NK-92 treated with Interleukin-12 subunit alpha and Interleukin-12 subunit beta, amount 100 ng/mL, for 24 hours (cell line): ENCODE data around the gene COQ4.
"Not testable (repeated sequence)": the region's sequence is repeated elsewhere in the genome, so short reads cannot be mapped to it uniquely, and the experiment has no call there.

Experiments
- DNase-seq: peaks from one replicate; lab custom pipeline; 2025; lab: John Stamatoyannopoulos, UW

The COQ4 gene

GRCh38 chr9:128322404-128323211, at the start of gene COQ4, which contains the start of gene TRUB2:
Gene COQ4 (plus strand): TSS chr9:128322839. CDS start chr9:128322859, 20 bp downstream.
Gene TRUB2 (minus strand): TSS chr9:128322447. CDS start chr9:128322408, 39 bp downstream.
- DNase-seq: peak; percentile 79

GRCh38 chr9:128274245-128274644, 48.4 kb upstream of the COQ4 start:
- no peak for DNase-seq

- DNase-seq: no peak
These were observed 47.2 kb upstream of the COQ4 start, which contains the start of gene GOLGA2 for GRCh38 chr9:128275198-128276007. Gene GOLGA2 (minus strand): TSS chr9:128276007. CDS start chr9:128275976, 31 bp downstream.

GRCh38 chr9:128276008-128276573, 46.5 kb upstream of the COQ4 start, which contains the start of gene SWI5:
Gene SWI5 (plus strand): TSS chr9:128276276.
- DNase-seq: peak; percentile 98

- DNase-seq: no peak
These were observed 45.9 kb upstream of the COQ4 start for GRCh38 chr9:128276574-128277270.

- DNase-seq: not testable (repeated sequence)
These were observed 43.3 kb upstream of the COQ4 start for GRCh38 chr9:128279088-128280073.

GRCh38 chr9:128280084-128280622, 42.5 kb upstream of the COQ4 start:
- DNase-seq: no peak

GRCh38 chr9:128282500-128282899, 40.1 kb upstream of the COQ4 start:
- no peak for DNase-seq

- no peak for DNase-seq
These were observed 37.4 kb upstream of the COQ4 start for GRCh38 chr9:128285033-128285784.

GRCh38 chr9:128286440-128286839, 36.2 kb upstream of the COQ4 start:
- no peak for DNase-seq

GRCh38 chr9:128288273-128289004, 34.2 kb upstream of the COQ4 start:
- no peak for DNase-seq

- no peak for DNase-seq
These were observed 30.6 kb upstream of the COQ4 start for GRCh38 chr9:128292009-128292408.

GRCh38 chr9:128293091-128293490, 29.5 kb upstream of the COQ4 start:
- DNase-seq: no peak

GRCh38 chr9:128294142-128294541, 28.5 kb upstream of the COQ4 start:
- no peak for DNase-seq

GRCh38 chr9:128296340-128297220, 26.1 kb upstream of the COQ4 start:
- DNase-seq: no peak

GRCh38 chr9:128297221-128297773, 25.3 kb upstream of the COQ4 start:
- no peak for DNase-seq
